Rectal smooth muscle tissue (tissue), 1 donor: Measurements from ENCODE around the gene ZNF532.

Source experiments
- H3K27ac ChIP-seq: one replicate; pipeline ENCODE4 v1.7.0; 2013; ENCODE audit warnings: low read depth, low read length, inconsistent platforms
- H3K27me3 ChIP-seq: one replicate; pipeline ENCODE4 v1.7.0; 2013; ENCODE audit warnings: low read length; ENCODE audit not compliant: control insufficient read depth, insufficient read depth
- H3K36me3 ChIP-seq: one replicate; pipeline ENCODE4 v1.7.0; 2013; ENCODE audit warnings: low read length; ENCODE audit not compliant: control insufficient read depth, insufficient read depth
- H3K4me1 ChIP-seq: one replicate; pipeline ENCODE4 v1.7.0; 2013; ENCODE audit warnings: low read length; ENCODE audit not compliant: control insufficient read depth, insufficient read depth
- H3K4me3 ChIP-seq: one replicate; pipeline ENCODE4 v1.7.0; 2013; ENCODE audit warnings: low read length
- H3K9ac ChIP-seq: one replicate; pipeline ENCODE4 v1.7.0; 2013; ENCODE audit warnings: low read length

Gene ZNF532

GRCh38 chr18:58947136-58947732 lies 82.6 kb downstream of the ZNF532 start:
- H3K9ac ChIP-seq, result no peak overlapping the region
- no peak overlapping the region for H3K27ac ChIP-seq
- no peak overlapping the region for H3K4me3 ChIP-seq
- no peaks in the 10 kb centered on the region for H3K27me3 ChIP-seq
- H3K4me1 ChIP-seq, result no peaks in the 10 kb centered on the region
- no peaks in the 10 kb centered on the region for H3K36me3 ChIP-seq

DNA sequence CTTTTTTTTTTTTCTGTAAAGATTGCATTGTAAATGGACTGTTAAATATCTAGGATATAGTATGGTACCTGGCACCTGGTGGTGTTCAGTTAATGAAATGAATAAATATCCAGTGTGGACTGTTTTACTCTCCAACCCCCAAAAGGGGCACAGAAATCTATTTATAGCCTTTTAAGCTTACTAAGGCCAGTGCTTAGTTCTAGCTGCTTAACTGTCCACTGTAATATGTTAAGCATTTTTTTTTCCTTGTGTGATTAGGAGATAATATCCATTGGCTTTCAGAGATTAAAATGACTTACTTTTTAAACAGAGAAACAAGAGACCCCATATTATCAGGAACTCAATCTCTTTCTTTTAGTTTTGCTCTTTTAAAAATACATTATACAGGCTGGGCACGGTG lies 84.4 kb downstream of the ZNF532 start:
- no peaks in the 10 kb centered on the region for H3K4me1 ChIP-seq
- no peaks in the 10 kb centered on the region for H3K36me3 ChIP-seq
- H3K4me3 ChIP-seq, result no peak overlapping the region
- no peak overlapping the region for H3K27ac ChIP-seq
- no peaks in the 10 kb centered on the region for H3K27me3 ChIP-seq
- no peak overlapping the region for H3K9ac ChIP-seq

GRCh38 chr18:58951986-58952702 lies 87.5 kb downstream of the ZNF532 start:
- H3K36me3 ChIP-seq, result no peaks in the 10 kb centered on the region
- no peak overlapping the region for H3K9ac ChIP-seq
- H3K27me3 ChIP-seq, result no peaks in the 10 kb centered on the region
- no peak overlapping the region for H3K4me3 ChIP-seq
- no peak overlapping the region for H3K27ac ChIP-seq
- no peaks in the 10 kb centered on the region for H3K4me1 ChIP-seq

DNA sequence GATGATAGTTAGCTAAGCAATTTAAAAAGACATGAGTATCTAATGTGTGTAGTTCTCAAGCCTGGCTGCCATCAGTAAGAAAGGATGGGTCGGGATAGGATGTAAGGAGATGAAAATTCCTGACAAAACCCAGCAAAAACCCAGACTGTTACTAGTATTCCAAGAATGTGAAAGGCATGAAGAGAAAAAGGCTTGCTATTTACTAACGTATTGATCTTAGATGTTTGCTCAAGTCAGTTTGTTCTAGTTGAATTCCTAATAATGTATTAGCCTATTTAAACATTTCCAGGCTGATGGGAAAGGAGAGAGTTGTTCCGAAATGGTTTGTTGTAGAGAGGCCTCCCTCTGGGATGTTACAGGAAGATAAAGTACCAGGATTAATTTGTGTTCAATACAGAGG lies 88.2 kb downstream of the ZNF532 start:
- Histone ChIP-seq H3K27ac (no peak overlapping the region), H3K4me3 (no peak overlapping the region), H3K27me3 (no peaks in the 10 kb centered on the region), H3K36me3 (no peaks in the 10 kb centered on the region), H3K4me1 (no peaks in the 10 kb centered on the region), H3K9ac (no peak overlapping the region)

DNA sequence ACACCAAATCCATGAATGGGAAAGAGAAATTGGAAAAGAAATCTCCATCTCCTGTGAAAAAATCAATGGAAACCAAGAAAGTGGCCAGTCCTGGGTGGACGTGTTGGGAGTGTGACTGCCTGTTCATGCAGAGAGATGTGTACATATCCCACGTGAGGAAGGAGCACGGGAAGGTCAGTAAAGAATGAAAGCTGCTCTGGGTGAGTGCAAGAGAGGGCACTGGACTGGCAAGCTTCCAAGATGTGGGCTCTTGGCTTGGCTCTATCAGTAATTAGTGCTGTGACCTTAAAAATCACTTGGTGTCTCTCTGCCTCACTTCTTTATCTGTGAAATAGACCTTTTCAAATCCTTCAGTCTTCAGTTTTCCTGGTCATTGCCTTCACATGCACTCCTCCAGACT lies 89.0 kb downstream of the ZNF532 start:
- Histone ChIP-seq H3K27ac (no peak overlapping the region), H3K4me3 (no peak overlapping the region), H3K9ac (no peak overlapping the region), H3K4me1 (no peaks in the 10 kb centered on the region), H3K36me3 (no peaks in the 10 kb centered on the region), H3K27me3 (no peaks in the 10 kb centered on the region)

- H3K36me3 ChIP-seq, result no peaks in the 10 kb centered on the region
Measured at GRCh38 chr18:58955001-58955400, 90.3 kb downstream of the ZNF532 start.

GRCh38 chr18:58955738-58956137 lies 91.1 kb downstream of the ZNF532 start:
- Histone ChIP-seq H3K9ac (no peak overlapping the region), H3K27me3 (no peaks in the 10 kb centered on the region), H3K27ac (no peak overlapping the region), H3K4me1 (no peaks in the 10 kb centered on the region), H3K36me3 (no peaks in the 10 kb centered on the region), H3K4me3 (no peak overlapping the region)

More at GRCh38 chr18:58955001-58955400, 90.3 kb downstream of the ZNF532 start:
- Histone ChIP-seq H3K4me3 (no peak overlapping the region), H3K27me3 (no peaks in the 10 kb centered on the region), H3K4me1 (no peaks in the 10 kb centered on the region), H3K27ac (no peak overlapping the region), H3K9ac (no peak overlapping the region)

DNA sequence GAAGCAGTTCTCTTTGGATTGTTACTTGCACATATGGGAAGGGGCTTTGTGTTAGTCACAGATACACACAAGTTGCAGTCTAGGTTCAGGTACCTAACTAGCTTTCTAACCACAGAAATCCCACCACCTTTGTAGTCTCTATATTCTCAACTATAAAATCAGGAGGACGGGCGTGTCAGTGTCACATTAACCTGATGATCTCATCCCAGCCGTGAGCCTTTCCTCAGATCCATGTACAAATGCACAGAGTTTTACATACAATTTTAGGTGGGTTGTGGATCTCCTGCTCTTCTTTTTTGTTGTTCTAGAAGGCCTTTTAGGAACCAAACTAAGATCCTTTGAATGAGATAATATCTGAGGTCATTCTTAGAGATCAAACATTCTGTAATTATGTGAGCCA lies 94.0 kb downstream of the ZNF532 start:
- H3K4me3 ChIP-seq, result no peak overlapping the region
- no peak overlapping the region for H3K27ac ChIP-seq
- no peaks in the 10 kb centered on the region for H3K4me1 ChIP-seq
- no peaks in the 10 kb centered on the region for H3K36me3 ChIP-seq
- no peak overlapping the region for H3K9ac ChIP-seq
- no peaks in the 10 kb centered on the region for H3K27me3 ChIP-seq

GRCh38 chr18:58960508-58960907 lies 95.8 kb downstream of the ZNF532 start:
- H3K9ac ChIP-seq, result no peak overlapping the region
- H3K4me3 ChIP-seq, result no peak overlapping the region
- no peaks in the 10 kb centered on the region for H3K27me3 ChIP-seq
- H3K4me1 ChIP-seq, result peaks cover 7% of the 10 kb centered on the region
- H3K36me3 ChIP-seq, result peaks cover 2% of the 10 kb centered on the region
- no peak overlapping the region for H3K27ac ChIP-seq

- H3K4me3 ChIP-seq, result no peak overlapping the region
- H3K36me3 ChIP-seq, result peaks cover 3% of the 10 kb centered on the region
- H3K4me1 ChIP-seq, result peaks cover 12% of the 10 kb centered on the region
- H3K27ac ChIP-seq, result no peak overlapping the region
- no peaks in the 10 kb centered on the region for H3K27me3 ChIP-seq
- no peak overlapping the region for H3K9ac ChIP-seq
Measured at GRCh38 chr18:58960946-58961722, 96.5 kb downstream of the ZNF532 start.

DNA sequence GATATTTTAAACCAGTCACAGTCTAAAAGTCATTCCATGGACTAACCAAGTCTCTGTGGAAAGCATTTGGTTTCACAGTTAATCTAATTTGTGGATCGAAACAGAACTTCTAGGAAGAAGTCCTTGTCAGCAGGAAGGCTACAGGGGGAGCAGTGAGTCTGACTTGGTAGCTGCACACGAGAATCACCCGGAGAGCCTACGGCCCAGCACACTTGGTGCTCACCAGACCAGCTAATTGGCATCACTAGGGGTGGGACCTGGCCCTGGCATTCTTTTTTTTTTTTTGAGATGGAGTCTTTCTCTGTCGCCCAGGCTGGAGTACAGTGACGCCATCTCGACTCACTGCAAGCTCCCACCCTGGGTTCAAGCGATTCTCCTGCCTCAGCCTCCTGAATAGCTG lies 97.7 kb downstream of the ZNF532 start:
- no peaks in the 10 kb centered on the region for H3K27me3 ChIP-seq
- no peak overlapping the region for H3K27ac ChIP-seq
- peaks cover 12% of the 10 kb centered on the region for H3K4me1 ChIP-seq
- no peak overlapping the region for H3K4me3 ChIP-seq
- no peak overlapping the region for H3K9ac ChIP-seq
- H3K36me3 ChIP-seq, result peaks cover 3% of the 10 kb centered on the region

DNA sequence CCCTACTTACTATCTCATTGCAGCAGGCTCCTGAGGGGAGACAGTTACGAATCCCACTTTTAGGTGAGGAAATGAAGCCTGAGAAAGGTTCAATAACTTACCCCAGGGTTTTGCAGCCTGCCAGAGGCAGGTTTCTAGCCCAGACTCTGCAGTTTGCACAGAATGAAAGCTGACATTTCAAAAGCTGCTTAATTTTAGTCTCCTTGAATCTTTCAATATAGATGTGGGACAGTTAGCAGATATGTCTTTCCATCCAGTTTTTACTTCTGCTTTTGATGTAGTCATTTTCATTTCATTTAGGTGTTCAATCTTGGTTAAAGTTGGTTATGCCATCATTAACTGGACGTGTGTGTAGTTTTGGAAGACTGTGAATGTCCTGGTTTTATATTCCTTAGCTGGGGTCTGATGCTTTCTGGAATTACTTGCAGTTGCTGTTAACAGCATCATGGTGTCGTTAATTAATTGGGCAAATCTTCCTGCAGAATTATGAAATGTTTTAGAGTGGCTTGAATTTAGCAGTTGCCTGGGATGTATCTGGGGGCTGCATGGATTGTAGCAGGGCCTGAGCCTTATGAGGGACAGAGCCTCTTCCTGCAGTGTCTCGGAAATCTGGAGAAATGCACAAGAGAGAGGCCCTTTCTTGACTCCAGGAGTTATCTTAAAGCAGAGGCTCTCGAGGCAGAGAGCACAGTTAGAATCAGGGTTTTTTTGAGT lies 100.8 kb downstream of the ZNF532 start:
- no peak overlapping the region for H3K9ac ChIP-seq
- peak overlapping the region; percentile 55 for H3K27ac ChIP-seq
- H3K4me3 ChIP-seq, result peak overlapping the region; percentile 15
- peaks cover 14% of the 10 kb centered on the region for H3K4me1 ChIP-seq
- no peaks in the 10 kb centered on the region for H3K27me3 ChIP-seq
- peaks cover 5% of the 10 kb centered on the region for H3K36me3 ChIP-seq
